Right lung (tissue), 5 donors: ENCODE data around the gene SLC35C1. TPM values are rescaled to one million over a fixed set of nuclear protein-coding genes. Genes with fewer than 3 reads are reported as not detected.
"Not testable (repeated sequence)": the region's sequence is repeated elsewhere in the genome, so short reads cannot be mapped to it uniquely, and the experiment has no call there.

Experiments used
- DNase-seq, 2 donors: peaks; one replicate each; pipeline ENCODE4 v3.0.0-alpha.2; 2013
- polyA plus RNA-seq, 5 donors: library from polyadenylated mRNA; unstranded; fragments of 120-200 nt; gene quantifications; one replicate each; pipeline versions ENCODE4 v1.2.1 to v1.2.3, GENCODE V29; 2013; ENCODE audit warnings: inconsistent platforms in 1 of 5, low replicate concordance in 1 of 5; ENCODE audit not compliant: insufficient read length in 5 of 5, insufficient read depth in 1 of 5

Gene SLC35C1
- polyA plus RNA-seq, 5 donors, result 5.9 to 8.8 (median 6.9) TPM

DNA sequence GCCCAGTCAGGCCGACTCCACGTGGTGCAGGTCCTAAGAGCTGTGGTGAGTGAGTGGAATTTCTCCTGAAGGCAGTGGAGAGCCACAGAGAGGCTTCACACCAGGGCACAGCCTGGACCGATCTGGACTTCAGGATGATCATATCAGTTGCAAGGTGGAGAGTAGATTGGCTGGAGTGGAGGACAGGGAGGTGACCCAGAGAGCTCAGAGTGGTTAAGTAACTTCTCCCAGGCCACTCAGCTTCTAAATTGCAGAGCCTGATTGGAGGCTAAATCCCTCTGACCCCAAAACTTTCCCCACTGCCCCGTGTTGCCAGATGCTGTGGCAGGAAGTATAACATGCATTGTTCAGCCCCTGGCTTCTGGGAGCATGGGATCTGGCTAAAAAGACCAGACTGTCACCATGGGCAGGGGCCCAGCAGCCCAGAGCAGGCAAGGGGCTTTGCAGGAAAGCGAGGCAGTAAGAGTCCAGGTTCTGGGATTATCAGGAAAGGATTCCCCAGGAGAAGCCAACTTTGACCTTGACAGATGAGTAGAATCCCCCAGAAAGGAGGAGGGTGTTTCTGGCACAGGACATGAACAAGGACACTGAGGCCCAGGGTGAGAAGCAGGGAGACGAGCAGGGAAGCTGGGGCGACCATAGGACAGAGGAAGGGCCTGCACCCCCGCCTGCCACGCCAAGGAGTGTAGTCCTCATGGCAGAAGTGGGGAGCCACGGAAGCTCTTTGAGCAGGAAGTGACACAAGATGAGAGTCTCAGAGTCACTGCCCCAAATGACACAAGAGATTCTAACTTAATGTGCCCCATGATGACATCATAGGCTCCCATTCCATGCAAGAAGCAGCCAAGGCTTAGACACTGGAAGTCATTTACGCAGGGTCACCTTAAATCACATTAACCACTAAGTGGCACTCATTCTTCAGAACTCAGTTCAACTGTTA is 4.8 kb downstream of the SLC35C1 start:
- DNase-seq, result no peak

- no peak for DNase-seq
These were observed 5.6 kb downstream of the SLC35C1 start for GRCh38 chr11:45810431-45811108.

GRCh38 chr11:45811109-45811435 is 6.1 kb downstream of the SLC35C1 start:
- DNase-seq, result no peak

GRCh38 chr11:45811571-45812290 is 6.8 kb downstream of the SLC35C1 start:
- no peak for DNase-seq

DNA sequence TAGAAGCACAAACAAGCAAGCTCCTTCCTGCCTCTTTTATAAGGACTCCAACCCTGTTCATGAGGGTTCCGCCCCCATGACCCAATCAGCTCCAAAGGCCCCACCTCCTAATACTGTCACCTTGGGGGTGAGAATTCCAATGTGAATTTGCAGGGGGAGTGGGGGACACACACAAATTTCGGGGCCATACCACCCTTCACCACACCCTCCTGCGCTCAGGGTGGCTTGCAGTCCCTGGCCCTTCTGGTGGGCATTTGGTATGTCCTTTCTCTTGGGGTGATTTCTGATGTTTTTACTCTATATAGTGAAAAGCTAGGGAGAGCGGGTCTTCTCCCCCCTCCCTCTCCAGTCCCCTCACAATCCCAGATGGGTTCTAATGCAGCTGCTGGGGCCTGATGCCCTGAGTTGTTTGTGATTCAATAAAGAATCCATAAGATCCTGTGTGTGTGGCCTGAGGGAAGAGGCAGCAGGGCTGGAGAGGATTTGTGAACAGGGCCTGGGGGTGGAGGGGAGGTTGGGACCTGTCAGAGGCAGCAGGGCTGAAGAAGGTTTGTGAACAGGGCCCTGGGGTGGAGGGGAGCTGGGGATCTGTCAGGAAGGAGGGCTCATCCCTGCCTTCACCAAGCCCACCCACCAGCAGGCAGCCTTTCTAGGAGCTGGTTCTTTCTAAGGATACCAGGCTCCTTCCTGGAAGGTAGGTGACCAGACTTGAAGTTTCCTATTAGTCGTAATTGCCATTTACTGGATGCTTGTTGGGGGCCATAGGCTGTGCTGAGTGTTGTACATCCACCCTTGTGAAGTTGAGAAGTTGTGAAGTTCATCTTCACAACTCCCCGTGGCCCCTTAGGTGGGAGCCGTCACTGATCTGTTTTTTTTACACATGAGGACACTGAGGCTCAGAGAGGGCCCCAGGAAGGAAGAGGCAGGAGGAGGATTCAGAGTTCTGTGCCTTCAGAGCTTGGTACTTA is 7.9 kb downstream of the SLC35C1 start:
- DNase-seq, result no peak

GRCh38 chr11:45815747-45816146 is 10.8 kb downstream of the SLC35C1 start:
- DNase-seq, result no peak

- DNase-seq, result no peak
These were observed 11.7 kb downstream of the SLC35C1 start for GRCh38 chr11:45816614-45817013.

DNA sequence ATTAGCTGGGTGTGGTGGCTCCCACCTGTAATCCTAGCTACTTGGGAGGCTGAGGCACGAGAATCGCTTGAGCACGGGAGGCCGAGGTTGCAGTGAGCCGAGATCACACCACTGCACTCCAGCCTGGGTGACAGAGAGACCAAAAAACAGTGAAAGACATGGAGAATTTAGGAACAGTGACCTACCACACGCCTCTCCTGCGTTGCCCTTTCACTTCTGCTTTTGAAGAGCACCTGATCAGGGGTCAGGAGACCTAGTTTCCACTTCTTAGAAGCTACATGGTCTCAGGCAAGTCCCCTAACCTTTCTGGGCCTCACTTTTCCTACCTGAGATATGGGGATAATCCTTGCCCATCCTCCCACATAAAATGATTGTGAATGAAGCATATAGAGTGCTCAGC is 12.2 kb downstream of the SLC35C1 start:
- no peak for DNase-seq

DNA sequence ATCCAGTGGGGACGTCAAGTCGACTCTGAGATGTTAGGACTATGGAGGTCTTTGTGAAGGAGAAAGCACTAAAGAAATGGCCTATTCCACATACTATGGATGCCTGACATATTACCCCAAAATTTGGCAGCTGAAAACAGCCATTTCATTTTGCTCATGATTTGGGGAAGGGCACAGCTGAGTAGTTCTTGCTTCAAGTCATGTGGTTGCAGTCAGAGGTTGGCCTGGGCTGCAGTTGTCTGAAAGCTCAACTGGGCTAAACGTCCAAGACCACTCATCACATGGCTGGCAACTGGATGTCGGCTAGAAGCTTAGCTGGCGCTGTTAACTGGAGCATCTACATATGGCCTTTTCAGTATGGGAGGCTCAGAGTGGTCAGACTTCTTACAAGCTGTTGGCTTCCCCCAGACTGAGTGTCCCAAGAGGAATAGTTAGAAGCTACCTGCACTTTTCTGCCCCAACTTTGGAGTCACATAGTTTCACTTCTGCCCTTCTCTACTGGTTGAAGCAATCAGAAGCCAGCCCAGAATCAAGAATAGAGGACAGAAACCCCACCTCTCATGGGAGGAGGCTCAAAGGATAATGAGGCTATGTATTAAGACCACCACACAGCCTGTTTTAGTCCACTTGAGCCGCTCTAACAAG is 14.1 kb downstream of the SLC35C1 start:
- no peak for DNase-seq

DNA sequence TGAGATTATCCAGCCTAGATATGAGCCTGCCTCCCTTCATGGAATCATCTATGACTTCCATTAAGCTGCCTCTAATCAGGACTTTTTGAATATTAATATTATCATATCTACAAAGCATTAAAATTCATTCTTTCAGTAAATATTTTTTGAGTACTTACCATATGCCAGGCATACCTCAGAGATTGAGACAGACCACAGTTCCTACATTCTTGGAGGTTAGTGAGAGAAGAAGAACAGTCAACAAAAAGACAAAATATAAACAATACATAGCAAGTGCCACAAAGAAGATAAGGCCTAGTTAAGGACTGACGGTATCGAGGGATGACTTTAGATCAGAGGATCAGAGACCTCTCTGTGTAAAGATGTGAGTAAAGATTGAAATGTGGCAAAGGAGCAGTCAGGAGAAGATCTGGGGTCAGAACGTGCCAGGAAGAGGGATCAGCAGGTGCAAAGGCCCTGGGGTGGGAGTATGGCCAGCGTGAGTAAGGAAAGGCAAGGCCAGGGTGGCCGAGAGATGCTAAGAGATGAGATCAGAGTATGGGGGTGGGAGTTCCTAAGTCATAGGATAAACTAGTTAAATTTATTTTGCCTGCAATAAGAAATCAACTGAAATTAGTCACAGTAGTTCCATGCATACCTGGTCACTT is 15.4 kb downstream of the SLC35C1 start:
- DNase-seq, result no peak

- not testable (repeated sequence) for DNase-seq
These were observed 21.5 kb downstream of the SLC35C1 start for GRCh38 chr11:45826492-45826891.

DNA sequence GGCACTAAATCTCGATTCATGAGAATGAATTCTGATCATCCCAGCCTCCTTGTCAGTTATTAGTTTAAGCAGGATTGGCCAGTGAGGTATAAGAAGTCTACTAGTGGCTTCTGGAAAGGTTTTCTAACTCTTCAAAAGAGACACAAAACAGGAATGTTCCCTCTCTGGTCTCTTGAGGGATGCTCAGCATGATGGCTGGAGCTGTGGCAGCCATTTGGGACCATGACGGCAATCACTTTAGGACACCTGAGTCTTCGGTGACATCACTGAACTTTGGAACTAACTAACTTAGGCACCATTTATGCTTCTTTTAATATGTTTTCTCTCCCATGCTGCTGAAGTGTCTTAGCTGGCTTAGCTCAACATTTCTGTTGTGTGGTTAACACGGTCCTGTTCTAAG is 22.2 kb downstream of the SLC35C1 start:
- DNase-seq, result no peak

DNA sequence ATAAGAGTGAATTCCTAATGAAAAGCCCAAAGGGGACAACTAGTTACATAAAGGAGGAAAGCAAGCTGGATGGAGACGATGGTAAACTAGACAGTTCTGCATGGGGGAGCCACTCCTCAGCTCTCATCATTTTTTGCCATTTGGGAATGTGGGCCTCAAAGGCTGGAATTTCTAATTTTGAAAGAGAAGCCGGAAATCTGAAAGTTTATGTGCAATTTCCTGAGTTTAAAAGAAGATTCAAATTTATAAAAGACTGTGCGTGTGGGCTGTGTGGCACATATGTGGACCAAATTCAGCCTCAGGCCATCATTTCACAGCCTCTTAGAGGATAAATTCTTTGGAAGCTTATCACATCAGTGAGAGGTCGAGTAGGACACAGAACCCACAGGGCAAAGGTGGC is 24.0 kb downstream of the SLC35C1 start:
- DNase-seq, result no peak

GRCh38 chr11:45830596-45830995 is 25.6 kb downstream of the SLC35C1 start:
- no peak for DNase-seq

GRCh38 chr11:45832811-45833441 is 28.0 kb downstream of the SLC35C1 start:
- DNase-seq, result no peak

- no peak for DNase-seq
These were observed 28.8 kb downstream of the SLC35C1 start for GRCh38 chr11:45833761-45834160.

- DNase-seq, result no peak
These were observed 29.4 kb downstream of the SLC35C1 start for GRCh38 chr11:45834298-45834756.

DNA sequence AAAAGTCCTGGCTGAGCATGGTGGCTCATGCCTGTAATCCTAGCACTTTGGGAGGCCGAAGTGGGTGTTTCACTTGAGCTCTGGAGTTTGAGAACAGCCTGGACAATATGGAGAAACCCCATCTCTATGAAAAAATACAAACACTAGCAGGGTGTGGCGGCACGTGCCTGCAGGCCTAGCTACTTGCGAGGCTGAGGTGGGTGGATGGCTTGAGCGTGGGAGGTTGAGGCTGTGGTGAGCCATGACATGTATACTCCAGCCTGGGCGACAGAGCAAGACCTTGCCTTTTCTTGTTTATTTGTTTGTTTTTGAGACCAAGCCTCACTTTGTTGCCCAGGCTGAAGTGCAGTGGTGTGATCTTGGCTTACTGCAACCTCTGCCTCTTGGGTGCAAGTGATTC is 34.3 kb downstream of the SLC35C1 start:
- DNase-seq, result no peak

- DNase-seq, result not testable (repeated sequence)
These were observed 35.3 kb downstream of the SLC35C1 start for GRCh38 chr11:45840251-45840650.
